Measurements from ENCODE around the gene ADGRL3.

Gene ADGRL3

GRCh38 chr4:61445374-61446063, 245.4 kb downstream of the ADGRL3 start:
- Mint-ChIP-seq H3K4me1 (no peaks in the 10 kb centered on the region), H3K36me3 (no peaks in the 10 kb centered on the region), H3K4me3 (no peak overlapping the region), H3K27me3 (no peaks in the 10 kb centered on the region), H3K27ac (no peak overlapping the region), H3K9me3 (peaks cover 1% of the 10 kb centered on the region)
- ATAC-seq (ENCODE audit: low read depth) (no peak), DNase-seq (ENCODE audit: low spot score in 2 of 2) (no peak)

DNA sequence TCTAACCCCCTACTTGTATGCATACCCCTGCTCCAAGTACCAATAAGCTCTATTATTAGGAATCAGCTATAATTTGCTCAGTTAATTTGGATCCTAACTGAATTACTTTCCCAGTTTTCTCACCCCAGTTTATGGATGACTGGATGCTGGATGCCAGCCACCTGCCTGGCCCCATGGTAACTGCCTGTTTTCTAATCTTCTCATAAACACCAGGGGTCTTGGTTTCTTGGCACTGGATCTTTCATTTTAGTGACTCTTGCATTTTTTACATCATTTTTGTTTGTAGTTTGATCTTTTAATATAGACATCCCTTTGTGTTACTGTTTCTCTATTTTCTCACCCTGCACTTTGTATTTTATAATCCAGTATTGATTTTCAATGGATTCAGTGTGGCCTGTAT, 246.8 kb downstream of the ADGRL3 start:
- Mint-ChIP-seq H3K9me3 (peaks cover 1% of the 10 kb centered on the region), H3K27ac (no peak overlapping the region), H3K27me3 (no peaks in the 10 kb centered on the region), H3K4me1 (no peaks in the 10 kb centered on the region), H3K36me3 (no peaks in the 10 kb centered on the region), H3K4me3 (no peak overlapping the region)
- ATAC-seq (ENCODE audit: low read depth) (no peak), DNase-seq (ENCODE audit: low spot score in 2 of 2) (no peak)

GRCh38 chr4:61447918-61448317, 247.8 kb downstream of the ADGRL3 start:
- H3K4me1 Mint-ChIP-seq = no peaks in the 10 kb centered on the region
- no peak overlapping the region for H3K27ac Mint-ChIP-seq
- DNase-seq (ENCODE audit: low spot score in 2 of 2) (no peak), ATAC-seq (ENCODE audit: low read depth) (no peak)
- H3K9me3 Mint-ChIP-seq = peaks cover 1% of the 10 kb centered on the region
- H3K4me3 Mint-ChIP-seq = no peak overlapping the region
- no peaks in the 10 kb centered on the region for H3K27me3 Mint-ChIP-seq
- no peaks in the 10 kb centered on the region for H3K36me3 Mint-ChIP-seq

- Mint-ChIP-seq H3K27me3 (no peaks in the 10 kb centered on the region), H3K4me3 (no peak overlapping the region), H3K27ac (no peak overlapping the region), H3K9me3 (no peaks in the 10 kb centered on the region), H3K36me3 (no peaks in the 10 kb centered on the region), H3K4me1 (no peaks in the 10 kb centered on the region)
- ATAC-seq (ENCODE audit: low read depth) = no peak
- DNase-seq (ENCODE audit: low spot score in 2 of 2) = no peak
Observed at GRCh38 chr4:61451935-61452334, 251.8 kb downstream of the ADGRL3 start.

- DNase-seq (ENCODE audit: low spot score in 2 of 2) = no peak
- no peaks in the 10 kb centered on the region for H3K27me3 Mint-ChIP-seq
- H3K36me3 Mint-ChIP-seq = no peaks in the 10 kb centered on the region
- no peak overlapping the region for H3K27ac Mint-ChIP-seq
- no peak overlapping the region for H3K4me3 Mint-ChIP-seq
- H3K9me3 Mint-ChIP-seq = no peaks in the 10 kb centered on the region
- H3K4me1 Mint-ChIP-seq = no peaks in the 10 kb centered on the region
- ATAC-seq (ENCODE audit: low read depth) = no peak
Observed at GRCh38 chr4:61461956-61462355, 261.8 kb downstream of the ADGRL3 start.

DNA sequence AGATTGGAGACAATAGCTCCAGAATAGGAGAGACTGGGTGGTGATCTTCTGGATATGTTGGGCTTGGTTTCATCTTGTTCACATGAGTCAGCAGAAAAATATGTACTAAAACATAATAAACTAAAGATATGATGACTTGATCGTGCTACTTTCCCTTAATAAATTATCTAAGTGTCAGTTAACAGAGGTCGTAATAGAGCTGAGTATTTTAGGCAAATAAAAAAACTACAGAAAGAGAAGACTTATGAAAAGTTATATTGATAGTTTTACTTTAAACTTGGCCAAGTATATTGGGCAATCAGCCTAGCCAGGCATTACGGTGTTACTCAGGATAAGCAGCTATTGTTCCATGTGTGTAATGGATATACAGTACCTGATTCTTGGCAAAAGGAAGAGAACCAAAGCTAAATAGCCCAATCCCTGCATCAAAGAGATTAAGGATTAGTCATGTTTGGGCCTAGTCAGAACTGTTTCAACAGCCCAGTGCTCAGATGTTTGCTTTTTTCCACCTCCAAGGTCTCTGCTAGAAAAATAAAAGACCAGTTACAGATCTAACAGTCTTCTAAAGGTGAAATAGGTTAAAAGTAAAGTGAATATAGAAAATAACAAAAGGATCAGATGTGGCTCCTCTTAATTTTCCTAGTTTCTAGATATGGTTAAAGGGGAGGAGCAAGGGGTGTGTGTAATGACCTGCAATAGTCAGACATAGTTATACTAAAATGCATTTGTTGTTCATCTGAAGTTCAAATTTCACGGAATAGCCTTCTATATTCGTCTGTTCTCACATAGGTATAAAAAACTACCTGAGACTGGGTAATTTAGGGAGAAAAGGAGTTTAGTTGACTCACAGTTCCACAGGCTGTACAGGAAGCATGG, 262.6 kb downstream of the ADGRL3 start:
- Mint-ChIP-seq H3K27ac (no peak overlapping the region), H3K36me3 (no peaks in the 10 kb centered on the region), H3K4me3 (no peak overlapping the region), H3K27me3 (no peaks in the 10 kb centered on the region), H3K4me1 (no peaks in the 10 kb centered on the region), H3K9me3 (peaks cover 2% of the 10 kb centered on the region)
- no peak for DNase-seq (ENCODE audit: low spot score in 2 of 2)
- ATAC-seq (ENCODE audit: low read depth) = no peak

- Mint-ChIP-seq H3K4me3 (no peak overlapping the region), H3K36me3 (no peaks in the 10 kb centered on the region), H3K9me3 (peaks cover 4% of the 10 kb centered on the region), H3K27ac (no peak overlapping the region), H3K4me1 (no peaks in the 10 kb centered on the region), H3K27me3 (no peaks in the 10 kb centered on the region)
- DNase-seq (ENCODE audit: low spot score in 2 of 2) (no peak), ATAC-seq (ENCODE audit: low read depth) (no peak)
Observed at GRCh38 chr4:61468024-61468720, 268.0 kb downstream of the ADGRL3 start.

GRCh38 chr4:61473306-61473705, 273.2 kb downstream of the ADGRL3 start:
- H3K27ac Mint-ChIP-seq = no peak overlapping the region
- H3K4me3 Mint-ChIP-seq = no peak overlapping the region
- no peaks in the 10 kb centered on the region for H3K4me1 Mint-ChIP-seq
- H3K36me3 Mint-ChIP-seq = no peaks in the 10 kb centered on the region
- no peaks in the 10 kb centered on the region for H3K27me3 Mint-ChIP-seq
- ATAC-seq (ENCODE audit: low read depth) = no peak
- no peak for DNase-seq (ENCODE audit: low spot score in 2 of 2)
- peaks cover 2% of the 10 kb centered on the region for H3K9me3 Mint-ChIP-seq

DNA sequence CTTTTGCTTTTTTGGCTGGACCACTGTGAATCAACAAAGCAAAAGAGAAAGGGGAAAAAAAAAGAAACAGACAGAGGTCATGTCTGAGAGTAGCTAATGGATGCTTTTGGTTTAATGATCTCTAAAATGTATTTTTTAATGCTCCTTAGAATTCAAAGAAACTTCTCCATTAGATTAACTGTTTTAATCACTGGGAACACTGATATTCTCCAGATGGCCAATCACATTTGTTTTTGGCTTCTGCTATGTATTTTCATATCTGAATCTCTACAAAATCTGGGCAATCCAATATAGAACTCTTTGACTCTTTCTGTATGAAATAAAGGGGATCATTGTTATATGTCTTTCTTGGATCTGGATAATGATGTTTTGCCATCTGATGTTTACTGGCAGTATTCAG, 278.2 kb downstream of the ADGRL3 start:
- H3K27me3 Mint-ChIP-seq = no peaks in the 10 kb centered on the region
- no peaks in the 10 kb centered on the region for H3K36me3 Mint-ChIP-seq
- no peak for DNase-seq (ENCODE audit: low spot score in 2 of 2)
- no peak overlapping the region for H3K4me3 Mint-ChIP-seq
- ATAC-seq (ENCODE audit: low read depth) = no peak
- no peaks in the 10 kb centered on the region for H3K4me1 Mint-ChIP-seq
- no peaks in the 10 kb centered on the region for H3K9me3 Mint-ChIP-seq
- H3K27ac Mint-ChIP-seq = no peak overlapping the region

DNA sequence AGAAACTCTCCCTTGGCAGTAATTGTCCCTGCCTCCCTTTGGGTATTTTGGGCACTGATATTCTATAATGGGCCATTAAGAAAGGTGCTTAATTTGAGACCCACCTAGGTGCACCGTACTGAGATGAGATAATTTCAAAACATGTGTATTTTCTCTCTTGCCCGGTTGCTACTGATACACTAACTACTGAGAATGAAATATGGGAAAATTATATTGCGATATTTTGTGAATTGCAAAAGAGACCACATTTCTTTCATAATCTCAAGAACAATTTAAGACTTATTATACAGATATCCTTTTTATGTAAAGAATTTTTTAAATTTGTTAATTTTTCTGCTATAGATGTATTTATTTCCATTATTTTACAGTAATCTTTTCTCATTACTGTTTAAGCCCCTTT, 284.9 kb downstream of the ADGRL3 start:
- DNase-seq (ENCODE audit: low spot score in 2 of 2) = no peak
- no peak for ATAC-seq (ENCODE audit: low read depth)
- Mint-ChIP-seq H3K27me3 (no peaks in the 10 kb centered on the region), H3K4me1 (no peaks in the 10 kb centered on the region), H3K27ac (no peak overlapping the region), H3K9me3 (peaks cover 7% of the 10 kb centered on the region), H3K4me3 (no peak overlapping the region), H3K36me3 (no peaks in the 10 kb centered on the region)

GRCh38 chr4:61489927-61490326, 289.8 kb downstream of the ADGRL3 start:
- Mint-ChIP-seq H3K27ac (no peak overlapping the region), H3K27me3 (no peaks in the 10 kb centered on the region), H3K4me3 (no peak overlapping the region), H3K9me3 (peaks cover 7% of the 10 kb centered on the region), H3K4me1 (no peaks in the 10 kb centered on the region), H3K36me3 (no peaks in the 10 kb centered on the region)
- ATAC-seq (ENCODE audit: low read depth) = no peak
- DNase-seq (ENCODE audit: low spot score in 2 of 2) = no peak

DNA sequence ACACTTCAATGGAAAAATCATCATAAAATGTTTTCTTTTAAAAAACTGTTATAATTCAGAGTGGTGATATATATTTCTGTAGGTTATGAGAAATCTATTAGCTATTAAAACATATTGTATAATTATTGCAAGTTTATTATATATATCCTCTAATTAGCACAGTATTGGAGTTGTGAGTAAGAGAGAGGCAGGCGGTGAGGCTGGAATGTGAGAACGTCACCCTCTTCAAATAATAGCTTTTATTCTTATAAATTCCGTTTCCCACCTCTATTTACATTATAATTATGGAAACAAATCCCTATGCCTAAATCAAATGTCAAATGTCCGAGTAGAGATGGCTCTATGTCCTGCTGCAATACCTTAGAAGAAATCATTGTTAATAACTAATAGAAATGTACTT, 292.9 kb downstream of the ADGRL3 start:
- H3K27ac Mint-ChIP-seq = no peak overlapping the region
- no peaks in the 10 kb centered on the region for H3K36me3 Mint-ChIP-seq
- H3K4me1 Mint-ChIP-seq = no peaks in the 10 kb centered on the region
- H3K27me3 Mint-ChIP-seq = no peaks in the 10 kb centered on the region
- DNase-seq (ENCODE audit: low spot score in 2 of 2) (no peak), ATAC-seq (ENCODE audit: low read depth) (no peak)
- H3K4me3 Mint-ChIP-seq = no peak overlapping the region
- peaks cover 9% of the 10 kb centered on the region for H3K9me3 Mint-ChIP-seq

DNA sequence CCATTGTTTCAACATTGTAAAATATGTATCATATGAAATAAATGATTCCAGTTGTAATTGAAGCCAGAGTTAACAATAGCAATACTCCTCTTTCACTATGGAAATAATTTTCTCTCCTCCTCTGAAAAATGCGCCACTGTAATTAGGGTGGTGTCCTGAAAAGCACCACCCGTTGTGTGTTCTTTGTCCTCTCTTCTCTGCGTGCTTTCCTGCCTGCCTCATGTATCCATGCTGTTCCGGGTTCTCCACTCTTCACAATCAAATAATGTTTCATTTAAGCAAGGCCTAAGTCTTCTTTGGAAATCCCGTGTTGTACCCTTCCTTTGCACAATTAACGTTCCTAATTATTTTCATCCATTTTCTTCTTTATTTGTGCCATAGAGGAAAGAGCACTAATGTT, 293.3 kb downstream of the ADGRL3 start:
- ATAC-seq (ENCODE audit: low read depth) (no peak), DNase-seq (ENCODE audit: low spot score in 2 of 2) (no peak)
- Mint-ChIP-seq H3K36me3 (no peaks in the 10 kb centered on the region), H3K27me3 (no peaks in the 10 kb centered on the region), H3K4me1 (no peaks in the 10 kb centered on the region), H3K27ac (no peak overlapping the region), H3K9me3 (peaks cover 8% of the 10 kb centered on the region), H3K4me3 (no peak overlapping the region)

GRCh38 chr4:61500883-61501282, 300.8 kb downstream of the ADGRL3 start:
- H3K4me3 Mint-ChIP-seq = no peak overlapping the region
- ATAC-seq (ENCODE audit: low read depth) (no peak), DNase-seq (ENCODE audit: low spot score in 2 of 2) (no peak)
- H3K4me1 Mint-ChIP-seq = no peaks in the 10 kb centered on the region
- peaks cover 8% of the 10 kb centered on the region for H3K9me3 Mint-ChIP-seq
- no peaks in the 10 kb centered on the region for H3K36me3 Mint-ChIP-seq
- H3K27me3 Mint-ChIP-seq = no peaks in the 10 kb centered on the region
- no peak overlapping the region for H3K27ac Mint-ChIP-seq
